Measurements from ENCODE around the gene MMP23B.

DNA sequence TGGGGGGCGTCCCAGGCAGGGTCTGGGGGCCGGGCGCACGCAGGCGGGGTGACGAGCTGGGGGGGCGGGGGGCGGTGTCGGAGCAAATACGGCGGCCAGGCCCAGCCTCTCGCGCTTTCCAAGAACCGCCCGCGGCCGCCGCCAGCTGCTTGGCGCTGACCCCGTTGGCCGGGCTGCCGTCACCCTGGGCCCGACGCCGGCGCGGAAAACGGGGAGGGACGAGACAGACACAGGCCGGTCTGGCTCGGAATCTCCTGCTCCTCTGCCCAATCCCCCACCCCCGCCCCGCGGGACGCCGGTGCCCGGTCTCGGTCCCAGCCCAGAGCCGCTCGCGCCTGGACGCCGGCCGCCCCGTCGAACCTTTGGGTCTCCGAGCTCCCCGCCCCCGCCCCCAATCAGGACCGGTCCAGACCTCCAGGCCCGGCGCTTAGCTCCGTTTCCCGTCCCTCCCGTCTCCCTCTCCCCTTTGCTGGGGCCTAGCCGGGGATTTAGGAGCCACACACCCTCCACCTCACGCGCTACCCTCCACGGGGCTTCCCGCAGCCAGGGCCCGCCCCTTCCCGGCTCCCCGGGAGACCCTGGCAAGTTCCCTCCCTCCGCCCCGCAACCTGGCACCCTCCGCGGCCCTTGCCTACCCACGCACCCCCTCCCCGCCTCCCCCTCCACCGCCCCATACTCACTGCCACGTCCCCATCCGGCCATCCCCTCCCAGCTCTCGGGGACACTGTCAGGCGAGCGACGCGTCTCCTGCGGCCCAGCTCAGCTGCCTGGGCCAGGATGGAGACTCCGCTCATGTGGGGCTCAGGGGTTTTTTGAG is 800 bp upstream of the MMP23B start:
- TF ChIP-seq CTCF (IDR thresholded peaks at IDR 0.05): no peak
- no peak for TF ChIP-seq POLR2A (IDR thresholded peaks at IDR 0.05)
- no peak for TF ChIP-seq EP300 (IDR thresholded peaks at IDR 0.05)

Data from ovary (tissue), 3 donors.